ENCODE data around the gene ALDH2.
"Not testable (repeated sequence)": the region's sequence is repeated elsewhere in the genome, so short reads cannot be mapped to it uniquely, and the experiment has no call there.

The ALDH2 gene

DNA sequence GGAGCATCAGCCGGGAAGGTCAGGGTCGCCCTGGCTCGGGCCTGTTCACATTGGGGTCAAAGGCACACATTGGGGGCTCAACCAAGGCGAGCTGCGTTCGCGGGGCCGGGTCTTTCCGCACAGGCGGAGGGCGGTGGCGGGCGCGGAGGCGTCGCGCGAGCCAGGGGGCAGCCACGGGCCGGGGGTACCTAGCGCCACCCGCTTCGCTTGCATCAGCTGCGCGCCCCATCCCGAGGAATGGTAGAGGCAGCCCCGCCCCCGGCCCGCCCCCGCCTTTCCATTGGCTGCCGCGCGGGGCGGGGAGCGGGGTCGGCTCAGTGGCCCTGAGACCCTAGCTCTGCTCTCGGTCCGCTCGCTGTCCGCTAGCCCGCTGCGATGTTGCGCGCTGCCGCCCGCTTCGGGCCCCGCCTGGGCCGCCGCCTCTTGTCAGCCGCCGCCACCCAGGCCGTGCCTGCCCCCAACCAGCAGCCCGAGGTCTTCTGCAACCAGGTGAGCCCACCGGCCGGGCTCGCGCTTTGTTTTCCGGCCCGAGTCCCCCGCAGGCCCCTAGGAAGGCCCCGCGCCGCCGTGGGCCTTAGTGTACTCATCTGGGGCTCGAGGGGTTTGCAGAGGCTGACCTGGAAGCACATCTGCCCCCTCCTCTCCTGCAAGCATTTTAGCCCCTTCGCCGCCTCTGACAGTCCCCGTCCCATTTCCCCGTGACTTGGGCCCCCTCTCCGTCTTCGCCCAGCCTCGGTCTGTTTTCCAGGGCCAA, at the start of gene ALDH2:
TSS of gene ALDH2 (plus strand) at position 326 of the 754 bp plus-strand sequence. CDS start at position 376, 50 bp downstream.
- DNase-seq = peak; percentile 76

DNA sequence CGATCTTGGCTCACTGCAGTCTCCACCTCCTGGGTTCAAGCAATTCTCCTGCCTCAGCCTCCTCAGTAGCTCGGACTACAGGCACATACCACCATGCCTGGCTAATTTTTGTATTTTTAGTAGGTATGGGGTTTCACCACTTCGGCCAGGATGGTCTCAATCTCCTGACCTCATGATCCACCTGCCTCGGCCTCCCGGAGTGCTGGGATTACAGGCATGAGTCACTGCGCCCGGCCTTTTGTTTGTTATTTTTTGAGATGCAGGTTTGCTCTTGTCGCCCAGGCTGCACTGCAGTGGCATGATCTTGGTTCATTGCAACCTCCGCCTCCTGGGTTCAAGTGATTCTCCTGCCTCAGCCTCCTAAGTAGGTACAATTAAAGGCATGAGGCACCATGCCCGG, 47.4 kb upstream of the ALDH2 start:
- not testable (repeated sequence) for DNase-seq

DNA sequence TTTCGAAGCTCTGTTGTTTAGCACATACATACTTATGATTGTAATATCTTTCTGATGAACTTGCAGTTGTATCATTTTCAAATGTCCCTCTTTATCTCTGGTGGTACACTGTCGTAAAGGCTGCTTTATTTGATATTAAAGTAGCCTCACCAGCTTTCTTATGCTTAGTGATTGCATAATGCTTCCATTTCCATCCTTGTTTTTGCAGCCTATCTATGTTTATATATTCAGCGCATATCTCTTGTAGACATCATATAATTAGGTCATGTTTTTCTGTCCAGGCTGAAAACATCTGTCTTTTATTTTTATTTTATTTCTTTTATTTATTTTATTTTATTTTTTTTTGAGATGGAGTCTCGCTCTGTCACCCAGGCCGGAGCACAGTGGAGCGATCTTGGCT, 46.3 kb upstream of the ALDH2 start:
- DNase-seq = no peak

DNA sequence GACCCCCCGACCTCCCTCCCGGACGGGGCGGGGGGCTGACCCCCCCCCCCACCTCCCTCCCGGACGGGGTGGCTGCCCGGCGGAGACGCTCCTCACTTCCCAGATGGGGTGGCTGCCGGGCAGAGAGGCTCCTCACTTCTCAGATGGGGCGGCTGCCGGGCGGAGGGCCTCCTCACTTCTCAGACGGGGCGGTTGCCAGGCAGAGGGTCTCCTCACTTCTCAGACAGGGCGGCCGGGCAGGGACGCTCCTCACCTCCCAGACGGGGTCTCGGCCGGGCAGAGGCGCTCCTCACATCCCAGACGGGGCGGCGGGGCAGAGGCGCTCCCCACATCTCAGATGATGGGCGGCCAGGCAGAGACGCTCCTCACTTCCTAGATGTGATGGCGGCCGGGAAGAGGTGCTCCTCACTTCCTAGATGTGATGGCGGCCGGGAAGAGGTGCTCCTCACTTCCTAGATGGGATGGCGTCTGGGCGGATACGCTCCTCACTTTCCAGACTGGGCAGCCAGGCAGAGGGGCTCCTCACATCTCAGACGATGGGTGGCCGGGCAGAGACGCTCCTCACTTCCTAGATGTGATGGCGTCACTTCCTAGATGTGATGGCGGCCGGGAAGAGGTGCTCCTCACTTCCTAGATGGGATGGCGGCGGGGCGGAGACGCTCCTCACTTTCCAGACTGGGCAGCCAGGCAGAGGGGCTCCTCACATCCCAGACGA, 42.9 kb upstream of the ALDH2 start:
- not testable (repeated sequence) for DNase-seq

DNA sequence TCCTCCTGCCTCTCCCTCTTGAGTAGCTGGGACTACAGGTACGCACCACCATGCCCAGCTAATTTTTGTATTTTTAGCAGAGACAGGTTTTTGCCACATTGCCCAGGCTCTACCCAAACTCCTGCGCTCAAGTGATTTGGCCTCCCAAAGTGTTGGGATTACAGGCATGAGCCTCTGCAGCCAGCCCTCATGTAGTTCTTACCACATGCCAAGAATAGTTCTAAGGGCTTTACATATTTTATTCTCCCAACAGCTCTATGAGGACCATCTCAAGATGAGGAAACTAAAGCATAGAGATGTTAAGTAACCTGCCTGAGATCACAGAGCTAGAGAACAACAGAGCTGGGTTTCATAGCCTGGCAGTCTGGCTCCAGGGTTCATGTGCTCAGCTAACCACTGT, 37.9 kb upstream of the ALDH2 start:
- no peak for DNase-seq

DNA sequence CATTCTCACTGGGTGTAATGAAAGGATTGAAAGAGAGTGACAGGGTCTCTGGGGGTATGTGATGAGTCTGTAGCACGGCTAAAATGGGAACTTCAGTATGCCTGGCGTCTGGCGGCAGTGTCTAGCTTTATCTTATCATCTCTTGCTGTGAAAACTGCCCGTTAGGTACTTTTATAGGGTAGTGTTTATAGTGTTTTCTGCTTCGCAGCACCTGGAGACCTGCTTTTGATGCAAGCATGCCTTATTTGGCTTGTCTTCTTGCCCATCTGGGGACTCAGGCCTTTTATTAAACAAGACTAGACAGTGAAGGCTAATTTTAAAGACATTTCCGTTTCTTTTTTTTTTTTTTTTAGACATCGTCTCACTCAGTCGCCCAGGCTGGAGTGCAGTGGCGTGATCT, 36.3 kb upstream of the ALDH2 start:
- no peak for DNase-seq

DNA sequence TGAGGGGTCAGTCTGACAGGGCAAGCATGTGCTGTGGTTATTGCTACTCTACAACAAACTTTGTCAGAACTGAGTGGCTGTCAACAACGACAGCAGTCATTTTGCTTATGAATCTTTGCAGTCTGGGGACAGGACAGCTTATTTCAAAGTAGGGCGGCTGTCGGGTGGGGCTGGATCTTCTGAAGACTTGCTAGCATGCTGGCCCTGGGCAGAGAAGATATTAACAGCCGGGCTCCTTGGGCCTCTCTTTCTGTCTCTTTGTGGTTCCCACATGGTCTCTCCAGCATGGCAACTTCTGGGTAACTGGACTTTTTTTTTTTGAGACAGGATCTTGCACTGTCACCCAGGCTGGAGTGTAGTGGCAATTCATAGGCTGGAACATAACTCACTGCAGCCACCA, 33.9 kb upstream of the ALDH2 start:
- no peak for DNase-seq

DNA sequence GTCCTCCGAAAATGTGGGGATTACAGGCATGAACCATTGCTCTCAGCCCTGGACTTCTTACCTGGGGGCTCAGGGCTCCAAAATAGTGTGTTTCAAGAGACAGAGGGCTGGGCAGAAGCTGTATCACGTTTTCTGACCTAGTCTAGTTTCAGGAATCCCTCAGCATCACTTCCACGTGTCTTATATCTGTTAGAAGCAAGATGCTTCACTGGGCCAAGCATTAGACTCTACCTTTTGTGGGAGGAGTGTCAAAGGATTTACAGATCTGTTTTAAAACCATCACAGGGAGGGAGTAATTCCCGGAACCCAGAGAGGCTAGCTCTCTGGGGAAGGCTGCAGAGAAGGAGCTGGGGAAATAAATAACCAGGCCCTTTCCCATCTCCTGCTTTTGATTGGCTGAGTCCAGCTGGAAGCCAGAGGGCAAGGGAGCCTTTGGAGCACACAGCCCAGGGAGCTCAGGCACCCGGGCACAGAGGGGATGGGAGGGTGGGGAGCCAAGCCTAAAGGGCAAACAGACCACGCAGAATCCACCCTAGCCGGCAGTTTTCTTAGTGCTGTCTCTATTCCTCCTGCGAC, 33.3 kb upstream of the ALDH2 start:
- DNase-seq = no peak

DNA sequence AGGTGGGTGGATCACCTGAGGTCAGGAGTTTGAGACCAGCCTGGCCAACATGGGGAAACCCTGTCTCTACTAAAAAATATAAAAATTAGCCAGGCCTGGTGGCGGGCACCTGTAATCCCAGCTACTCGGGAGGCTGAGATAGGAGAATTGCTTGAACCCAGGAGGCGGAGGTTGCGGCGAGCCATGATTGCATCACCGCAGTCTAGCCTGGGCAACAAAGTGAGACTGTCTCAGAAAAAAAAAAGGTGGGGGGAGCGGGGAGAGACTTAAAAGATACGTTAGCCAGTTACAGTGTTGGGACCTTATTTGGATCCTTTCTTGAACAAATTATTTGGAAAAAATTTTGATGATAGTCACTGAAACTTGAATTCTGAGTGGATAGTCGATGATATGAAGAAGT, 27.2 kb upstream of the ALDH2 start:
- not testable (repeated sequence) for DNase-seq

DNA sequence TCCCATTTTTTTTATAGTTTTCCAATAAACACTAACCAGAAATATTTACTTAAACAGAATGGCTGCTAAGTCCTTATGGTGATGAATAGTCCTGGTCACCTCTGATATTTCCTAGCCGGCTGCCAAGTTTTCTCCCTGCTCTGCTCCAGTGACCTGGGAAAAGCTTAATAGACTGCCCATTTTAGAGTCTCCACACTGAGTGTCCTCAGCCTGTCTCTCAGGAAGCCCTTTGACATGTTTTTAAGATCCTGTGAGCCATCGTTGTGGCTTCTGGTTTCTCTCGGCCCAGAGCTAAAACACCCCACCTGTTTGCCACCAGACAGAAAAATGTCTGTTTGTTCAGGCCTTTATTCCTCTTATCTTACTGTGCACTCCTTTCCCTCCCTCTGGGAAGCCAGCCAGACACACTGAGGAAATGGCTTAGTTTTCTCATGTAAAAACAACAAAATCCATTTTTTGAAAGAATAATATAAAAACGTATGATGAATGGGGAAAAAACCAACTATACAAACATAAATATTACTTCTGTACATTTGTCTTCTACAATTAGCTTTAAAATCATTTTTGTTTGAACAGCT, 25.4 kb upstream of the ALDH2 start:
- peak; percentile 11 for DNase-seq

DNA sequence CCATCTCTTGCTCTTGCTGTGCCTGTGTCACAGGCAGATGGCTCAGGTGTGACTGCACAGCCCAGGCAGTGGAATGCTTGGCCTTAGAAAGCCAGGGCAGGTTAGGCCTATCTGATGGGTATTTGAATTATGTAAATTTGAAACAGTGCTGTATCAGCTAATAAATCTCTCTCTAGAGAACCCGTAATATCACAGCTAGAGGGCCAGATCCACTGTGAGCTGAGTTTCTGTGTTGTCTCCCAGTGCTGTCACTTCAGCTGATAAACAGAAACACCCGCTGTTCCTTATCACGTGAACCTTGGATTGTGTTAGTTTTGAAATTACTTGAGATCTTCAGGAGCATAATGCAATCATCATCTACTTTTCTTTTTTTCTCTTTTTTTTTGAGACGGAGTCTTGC, 21.5 kb upstream of the ALDH2 start:
- DNase-seq = no peak

DNA sequence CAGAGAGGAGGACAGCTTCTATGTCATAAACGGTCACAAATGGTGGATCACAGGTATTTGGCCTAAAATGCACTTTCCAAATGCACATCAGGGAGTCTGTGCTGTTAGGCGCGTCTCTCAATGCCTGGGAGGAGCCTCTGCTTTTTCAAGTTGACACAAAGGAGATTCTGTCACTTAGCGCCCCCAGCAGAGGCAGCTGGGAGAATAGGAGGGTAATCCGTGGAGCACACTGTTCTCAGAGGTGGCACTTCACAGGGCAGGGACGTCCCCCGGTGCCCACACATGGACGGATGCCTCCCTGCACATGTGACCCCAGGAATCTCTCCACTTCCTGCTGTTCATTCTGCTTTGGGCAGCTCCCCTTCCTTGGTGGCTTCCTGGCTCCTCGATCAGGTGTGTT, 19.4 kb upstream of the ALDH2 start:
- no peak for DNase-seq

DNA sequence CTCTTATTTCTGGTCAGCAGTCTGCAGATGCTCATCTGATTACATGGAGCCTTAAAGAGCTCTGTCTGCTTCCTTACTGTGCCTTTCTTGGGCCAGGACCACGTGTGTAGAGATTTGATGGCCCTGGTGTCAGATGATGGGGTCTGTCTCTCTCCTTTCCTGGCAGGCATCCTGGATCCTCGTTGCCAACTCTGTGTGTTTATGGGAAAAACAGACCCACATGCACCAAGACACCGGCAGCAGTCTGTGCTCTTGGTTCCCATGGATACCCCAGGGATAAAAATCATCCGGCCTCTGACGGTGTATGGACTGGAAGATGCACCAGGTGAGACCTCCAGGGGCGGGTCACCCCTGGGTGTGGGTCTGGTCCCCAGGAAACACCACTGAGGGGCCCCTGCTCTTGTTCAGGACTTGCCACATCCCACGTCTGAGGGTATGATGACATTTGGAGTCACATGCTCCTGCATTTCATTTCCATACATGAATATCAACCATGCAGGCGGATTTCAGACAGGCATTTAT, 18.5 kb upstream of the ALDH2 start:
- DNase-seq = peak; percentile 23

DNA sequence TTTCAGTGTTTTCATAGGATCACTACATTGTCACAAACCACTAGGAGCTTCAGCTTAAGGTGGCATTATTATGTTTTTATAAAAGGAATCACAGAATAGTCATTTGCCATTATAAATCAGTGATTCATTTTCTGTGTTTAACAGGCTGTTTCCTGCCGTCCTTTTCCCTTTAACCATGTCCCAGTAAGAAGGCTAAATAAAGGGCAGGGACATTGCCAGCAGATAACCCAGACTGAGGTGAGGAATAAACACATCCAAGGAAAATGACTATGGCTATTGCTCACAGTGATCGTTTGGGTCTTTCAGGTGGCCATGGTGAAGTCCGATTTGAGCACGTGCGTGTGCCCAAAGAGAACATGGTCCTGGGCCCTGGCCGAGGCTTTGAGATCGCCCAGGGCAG, 17.9 kb upstream of the ALDH2 start:
- DNase-seq = no peak

DNA sequence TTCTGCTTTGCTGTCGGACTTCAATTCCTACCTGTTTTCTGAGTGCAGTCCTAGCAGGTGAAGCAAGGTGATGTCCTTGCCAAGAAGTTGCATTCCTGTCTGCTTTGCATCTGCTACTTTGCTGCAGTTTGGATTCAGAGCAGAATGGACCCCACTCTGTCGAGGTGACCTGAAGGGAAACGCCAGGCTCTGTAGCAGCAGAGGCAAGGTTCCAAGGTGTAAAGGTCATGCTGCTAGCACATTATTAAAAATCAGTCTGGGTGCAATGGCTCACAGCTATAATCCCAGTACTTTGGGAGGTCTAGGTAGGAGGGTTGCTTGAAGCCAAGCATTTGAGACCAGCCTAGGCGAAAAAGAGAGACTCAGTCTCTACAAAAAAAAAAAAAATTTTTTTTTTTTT, 17.3 kb upstream of the ALDH2 start:
- no peak for DNase-seq

DNA sequence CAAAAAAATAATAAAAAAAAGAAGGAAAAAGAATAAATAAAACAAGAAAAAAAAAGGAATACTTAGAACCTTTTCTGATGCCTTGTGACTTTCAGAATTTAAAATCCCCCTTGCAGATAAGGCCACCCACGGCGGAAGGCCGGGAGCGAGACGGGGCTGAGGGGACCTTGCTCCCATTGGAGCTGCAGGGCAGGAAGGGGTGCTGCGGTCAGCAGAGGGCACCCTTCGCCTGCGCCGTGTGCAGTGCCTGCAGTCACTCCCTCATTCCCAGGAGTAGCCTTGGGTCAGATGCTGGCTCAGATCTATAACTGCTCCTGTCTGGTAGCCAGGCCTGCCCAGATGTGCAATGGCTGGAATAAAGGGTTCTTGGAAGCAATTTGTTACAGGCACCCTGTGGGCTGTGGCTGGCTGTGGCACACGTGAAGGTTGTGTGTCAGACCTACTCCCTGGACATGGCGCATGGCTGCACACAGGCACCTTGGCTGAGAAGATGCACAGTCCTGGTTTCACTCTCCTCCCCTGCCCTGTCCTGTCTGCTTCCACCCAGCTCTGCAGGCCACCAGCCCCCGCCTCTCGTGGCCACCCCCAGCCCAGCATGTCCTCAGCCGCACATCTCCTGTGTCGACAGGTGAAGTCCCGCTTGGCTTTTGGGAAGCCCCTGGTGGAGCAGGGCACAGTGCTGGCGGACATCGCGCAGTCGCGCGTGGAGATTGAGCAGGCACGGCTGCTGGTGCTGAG, 13.4 kb upstream of the ALDH2 start:
- peak; percentile 48 for DNase-seq

DNA sequence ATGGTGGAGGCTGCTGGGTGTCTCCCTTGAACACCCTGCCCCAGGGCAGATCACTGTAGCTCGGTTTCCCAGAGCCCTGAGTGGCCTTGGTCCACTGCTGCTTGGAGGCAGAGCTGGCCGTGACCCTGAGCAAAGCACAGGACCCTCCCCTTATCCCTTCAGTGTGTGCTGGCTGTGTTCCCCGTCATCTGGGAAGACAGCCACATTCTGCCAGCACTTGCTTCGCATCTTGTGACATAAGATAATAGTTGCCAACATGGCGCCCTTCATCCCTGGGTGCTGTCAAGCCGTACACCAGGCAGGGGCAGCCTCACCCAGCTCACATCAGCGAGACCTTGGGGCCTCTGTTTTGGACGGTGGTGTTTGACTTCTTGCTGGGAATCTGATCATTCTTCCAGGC, 12.1 kb upstream of the ALDH2 start:
- DNase-seq = no peak

DNA sequence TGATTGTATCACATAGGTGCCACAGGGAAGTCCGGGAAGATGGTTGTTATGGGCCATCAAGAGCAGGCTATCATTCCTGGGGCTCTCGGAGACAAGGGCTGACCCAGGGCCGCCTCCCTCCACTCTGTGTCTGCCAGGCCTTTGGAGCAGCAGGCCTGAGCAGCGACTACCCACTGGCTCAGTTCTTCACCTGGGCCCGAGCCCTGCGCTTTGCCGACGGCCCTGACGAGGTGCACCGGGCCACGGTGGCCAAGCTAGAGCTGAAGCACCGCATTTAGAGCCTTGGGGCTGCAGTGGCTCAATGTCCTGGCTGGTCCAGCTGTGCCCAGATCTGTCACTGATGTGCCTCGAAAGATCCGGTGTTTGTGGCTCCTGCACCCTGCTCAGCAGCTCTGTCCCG, 10.5 kb upstream of the ALDH2 start:
- no peak for DNase-seq

DNA sequence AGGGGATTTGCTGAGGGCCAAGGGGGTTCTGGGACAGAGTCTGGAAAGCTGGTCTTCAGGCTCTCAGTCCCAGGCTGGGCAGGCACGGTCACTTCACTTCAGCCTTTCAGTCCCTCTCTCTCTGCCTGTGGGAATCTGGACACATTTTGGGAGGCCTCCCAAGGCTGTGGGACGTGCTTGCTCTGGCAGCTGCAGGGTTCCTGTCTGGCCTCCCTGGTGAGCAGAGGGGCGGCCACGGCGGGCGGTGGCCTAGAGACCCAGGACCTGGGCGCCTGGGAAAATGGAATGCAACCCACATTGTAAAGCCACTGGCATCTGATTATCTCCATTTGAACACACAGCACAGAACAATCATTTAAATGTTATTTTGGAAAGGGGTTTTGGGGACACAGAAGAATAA, 10.1 kb upstream of the ALDH2 start:
- no peak for DNase-seq

DNA sequence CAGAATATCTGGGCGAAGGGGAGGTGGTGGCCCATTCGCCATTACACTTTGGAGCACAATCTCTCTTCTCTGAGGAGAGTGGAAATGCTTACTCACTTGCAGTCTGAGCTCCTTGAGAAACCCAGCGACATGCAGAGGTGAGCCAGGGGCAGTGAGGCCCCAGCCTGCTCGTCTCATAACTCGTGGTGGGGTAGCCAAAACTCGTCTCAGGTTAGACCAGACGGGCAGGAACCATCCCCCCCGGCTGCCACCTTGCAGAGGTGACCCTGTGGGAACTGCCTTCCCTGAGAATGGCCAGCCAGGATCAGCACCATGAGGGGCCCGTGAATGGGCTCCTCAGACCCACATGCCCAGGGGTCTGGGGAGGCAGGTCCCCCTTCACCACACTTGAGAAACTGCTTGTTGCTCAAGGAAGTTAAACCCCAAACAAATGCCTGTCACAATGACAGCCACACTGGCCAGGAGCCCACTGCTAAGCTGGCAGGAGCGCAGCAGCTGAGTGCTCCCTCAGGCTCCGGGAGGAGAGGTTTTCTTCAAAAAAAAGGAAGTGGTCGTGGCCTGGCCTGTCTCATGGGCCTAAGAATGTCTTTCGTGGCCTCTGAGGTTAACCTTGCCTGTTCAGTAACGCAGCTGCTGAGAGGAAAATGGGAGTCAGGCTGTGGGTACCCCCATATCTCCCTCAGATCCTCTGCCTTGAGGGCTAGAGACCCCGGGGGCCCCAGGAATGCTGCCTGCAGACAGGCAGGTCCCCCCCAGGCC, 9.2 kb upstream of the ALDH2 start:
- no peak for DNase-seq

DNA sequence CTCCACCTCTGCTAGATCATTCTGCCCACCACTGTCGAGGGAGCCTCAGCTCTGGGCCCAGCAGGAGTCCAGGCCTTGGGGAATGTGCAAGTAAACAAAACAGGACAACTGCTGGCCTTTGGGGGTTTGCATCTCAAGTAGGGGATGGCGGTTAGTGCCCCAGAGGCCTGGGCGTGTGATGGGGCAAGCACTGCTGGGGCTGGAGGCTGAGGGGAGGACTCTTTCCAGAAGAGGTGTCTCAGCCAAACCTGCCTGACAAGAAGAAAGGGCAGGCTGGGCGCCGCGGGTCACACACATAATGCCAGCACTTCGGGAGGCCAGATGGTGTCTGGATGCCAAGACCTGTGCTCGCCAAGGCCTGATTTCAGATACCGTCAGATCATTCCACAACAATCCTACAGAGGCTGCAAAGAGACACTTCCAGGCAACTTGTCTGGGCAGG, 8.6 kb upstream of the ALDH2 start:
- DNase-seq = no peak

DNA sequence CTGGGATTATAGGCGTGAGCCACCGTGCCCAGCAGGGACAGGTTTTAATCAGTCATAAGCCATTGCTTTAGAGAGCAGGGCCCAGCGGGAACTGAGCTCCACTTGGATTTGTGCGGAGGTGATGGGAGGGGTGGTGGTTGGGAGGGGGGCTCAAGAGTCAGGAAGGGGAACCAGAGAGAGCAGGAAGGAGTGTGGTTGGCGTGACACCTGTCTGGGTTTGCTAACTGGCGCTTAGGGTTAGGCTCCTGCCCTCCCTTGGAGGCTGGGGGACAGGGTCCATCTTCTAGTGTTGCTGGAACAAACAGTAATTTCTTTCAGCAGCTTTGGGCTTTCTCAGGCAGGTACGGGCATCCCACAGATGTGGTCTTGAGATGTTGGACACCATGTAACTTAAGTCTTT, 7.5 kb upstream of the ALDH2 start:
- DNase-seq = no peak

Data from NCI-H1105 treated with DMSO at 0.1 percent for 48 hours (cell line).